SK-MEL-5 (cell line): ENCODE results near the gene DNAH10. TPM values are rescaled to one million over a fixed set of nuclear protein-coding genes. Genes with fewer than 3 reads are reported as not detected.

Experiments used
- DNase-seq: peaks from one replicate; pipeline ENCODE4 v3.0.0-alpha.2; 2016; ENCODE audit warnings: low read depth, low spot score
- in situ Hi-C: cut with HindIII; loops from 2 replicates; pipeline ENCODE4 v1.10.0; 2016; ENCODE audit warnings: low sequenced_read_pairs, high pct_unique_total_duplicates, low pct_unique_long_range_greater_than_20kb
- polyA plus RNA-seq, 2 experiments: library from polyadenylated mRNA; depleted of rRNA; stranded (reverse); fragments of >200 nt; gene quantifications; 2 replicates each; pipeline ENCODE4 v1.2.3, GENCODE V29; 2015
- total RNA-seq: library from RNA; depleted of rRNA; stranded (reverse); fragments of >200 nt; shearing (Covaris generic); gene quantifications from 2 replicates; pipeline ENCODE4 v1.2.3, GENCODE V29; 2014; rRNA removed

DNAH10 gene
- total RNA-seq, result 3.4 and 3.9 TPM in 2 replicates
- polyA plus RNA-seq (2015; cell fraction: cytosol; rRNA removed), result 4.8 and 5.6 TPM in 2 replicates
- 9.0 and 9.2 TPM in 2 replicates for polyA plus RNA-seq (2015; cell fraction: nucleus; rRNA removed)

- in situ Hi-C loops, result no loop called here
- no peak for DNase-seq
These were observed at the start of gene DNAH10 for GRCh38 chr12:123761841-123762714. Gene DNAH10 (plus strand): TSS chr12:123762301. CDS start chr12:123762337, 36 bp downstream.

DNA sequence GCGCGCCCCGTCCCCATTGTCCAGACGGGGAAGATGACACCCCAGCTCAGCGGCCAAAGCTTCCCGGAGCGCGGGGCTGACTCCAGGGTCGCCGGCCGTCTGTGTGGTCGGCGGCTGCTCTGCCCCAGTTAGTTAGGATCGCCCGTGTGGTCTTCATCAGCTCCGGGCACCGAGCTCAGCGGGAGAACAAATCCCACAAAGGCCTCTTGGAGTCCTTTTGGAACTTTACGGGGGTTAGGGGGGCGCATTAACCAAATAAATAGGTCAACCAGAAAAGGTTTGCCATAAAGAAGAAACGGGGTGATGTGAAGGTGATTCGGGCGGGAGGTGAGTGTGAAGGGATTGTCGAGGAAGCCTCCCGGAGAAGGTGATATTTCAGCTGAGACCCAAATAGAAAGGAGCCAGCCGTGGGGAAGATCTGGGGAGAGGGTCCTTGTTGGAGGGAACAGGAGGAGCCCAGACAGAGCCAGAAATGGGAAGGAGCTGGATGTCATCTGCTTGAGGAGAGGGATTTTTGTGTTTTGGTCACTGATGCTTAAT, 49.3 kb upstream of the DNAH10 start:
- in situ Hi-C loops, result no loop called here
- no peak for DNase-seq

- DNase-seq, result no peak
- in situ Hi-C loops, result no loop called here
These were observed 48.7 kb upstream of the DNAH10 start for GRCh38 chr12:123713398-123713797.

GRCh38 chr12:123713823-123714585, 48.1 kb upstream of the DNAH10 start:
- in situ Hi-C loops, result no loop called here
- no peak for DNase-seq

- in situ Hi-C loops, result no loop called here
- no peak for DNase-seq
These were observed 46.9 kb upstream of the DNAH10 start for GRCh38 chr12:123715195-123715594.

DNA sequence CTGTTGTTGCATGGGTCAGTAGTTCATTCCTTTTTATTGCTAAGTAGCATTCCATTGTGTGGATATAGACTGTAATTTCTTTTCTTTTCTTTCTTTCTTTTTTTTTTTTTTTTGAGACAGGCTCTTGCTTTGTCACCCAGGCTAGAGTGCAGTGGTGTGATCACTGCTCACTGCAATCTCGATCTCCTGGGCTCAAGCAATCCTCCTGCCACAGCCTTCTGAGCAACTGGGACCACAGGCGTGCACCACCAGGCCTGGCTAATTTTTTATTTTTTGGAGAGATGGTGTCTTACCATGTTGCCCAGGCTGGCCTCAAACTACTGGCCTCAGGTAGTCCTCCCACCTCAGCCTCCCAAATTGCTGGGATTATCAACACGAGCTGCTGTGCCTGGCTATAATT, 44.8 kb upstream of the DNAH10 start:
- in situ Hi-C loops, result no loop called here
- DNase-seq, result no peak

DNA sequence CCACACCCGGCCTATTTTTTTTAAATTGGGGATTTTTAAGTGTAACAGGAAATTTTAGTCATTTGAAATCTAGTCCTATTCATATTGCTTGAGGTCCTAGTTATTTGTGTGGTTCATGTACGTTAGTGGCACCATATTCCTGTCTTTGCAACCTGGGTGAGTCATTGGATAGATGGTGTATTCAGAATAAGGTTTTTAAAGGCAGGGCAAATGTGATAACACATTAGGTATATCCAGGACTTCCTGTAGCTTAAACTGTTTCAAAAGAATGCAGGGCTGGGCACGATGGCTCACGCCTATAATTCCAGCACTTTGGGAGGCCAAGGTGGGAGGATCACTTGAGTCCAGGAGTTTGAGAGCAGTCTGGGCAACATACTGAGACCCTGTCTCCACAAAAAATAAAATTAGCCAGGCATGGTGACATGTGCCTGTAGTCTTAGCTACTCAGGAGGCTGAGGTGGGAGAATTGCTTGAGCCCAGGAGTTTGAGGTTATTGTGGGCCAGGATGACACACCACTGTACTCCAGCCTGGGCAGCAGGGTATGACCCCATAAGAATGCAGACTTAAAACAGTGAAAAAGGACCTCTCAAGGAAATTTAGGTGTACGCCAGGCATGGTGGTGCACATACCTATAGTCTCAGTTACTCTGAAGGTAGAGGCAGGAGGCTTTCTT, 41.8 kb upstream of the DNAH10 start:
- in situ Hi-C loops, result no loop called here
- no peak for DNase-seq

GRCh38 chr12:123721245-123721644, 40.9 kb upstream of the DNAH10 start:
- in situ Hi-C loops, result no loop called here
- no peak for DNase-seq

DNA sequence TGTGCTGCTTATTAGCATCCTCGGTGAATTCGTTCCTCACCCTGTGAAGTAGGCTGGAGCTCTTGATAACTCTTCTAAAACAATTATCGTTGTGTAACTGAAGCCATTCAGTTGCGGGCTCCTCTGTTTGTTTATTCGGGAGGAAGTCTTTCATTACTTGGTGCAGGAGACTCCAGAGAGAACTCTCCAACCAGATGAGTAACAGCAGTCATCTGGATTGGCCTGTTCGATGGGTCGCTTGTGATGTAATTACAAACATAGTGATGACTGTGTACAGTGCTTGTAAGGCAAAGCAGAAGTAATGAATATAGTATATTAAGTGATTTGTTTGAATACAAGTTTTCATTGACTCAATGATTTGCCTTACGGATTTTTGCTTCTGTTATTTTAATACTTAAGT, 39.1 kb upstream of the DNAH10 start:
- in situ Hi-C loops, result no loop called here
- DNase-seq, result no peak

DNA sequence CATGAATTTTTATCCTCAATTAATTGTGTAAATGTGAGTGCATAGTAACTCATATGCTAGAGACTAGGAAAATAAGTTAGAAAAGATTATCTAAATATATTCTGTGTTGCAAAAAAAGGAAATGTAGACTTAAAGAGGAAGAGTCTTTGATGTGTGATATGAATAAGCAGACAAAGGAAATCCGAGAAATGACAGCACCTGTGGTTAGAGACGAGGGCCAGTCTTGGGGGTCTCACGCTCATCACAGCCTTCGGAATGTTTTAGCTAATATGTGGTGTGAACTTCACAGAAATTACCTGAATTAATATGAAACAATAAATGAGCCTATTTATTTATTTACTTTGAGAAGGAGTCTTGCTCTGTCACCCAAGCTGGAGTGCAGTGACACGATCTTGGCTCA, 38.3 kb upstream of the DNAH10 start:
- no peak for DNase-seq
- in situ Hi-C loops, result no loop called here

- in situ Hi-C loops, result no loop called here
- DNase-seq, result peak; percentile 47
These were observed 35.9 kb upstream of the DNAH10 start for GRCh38 chr12:123726244-123726643.

DNA sequence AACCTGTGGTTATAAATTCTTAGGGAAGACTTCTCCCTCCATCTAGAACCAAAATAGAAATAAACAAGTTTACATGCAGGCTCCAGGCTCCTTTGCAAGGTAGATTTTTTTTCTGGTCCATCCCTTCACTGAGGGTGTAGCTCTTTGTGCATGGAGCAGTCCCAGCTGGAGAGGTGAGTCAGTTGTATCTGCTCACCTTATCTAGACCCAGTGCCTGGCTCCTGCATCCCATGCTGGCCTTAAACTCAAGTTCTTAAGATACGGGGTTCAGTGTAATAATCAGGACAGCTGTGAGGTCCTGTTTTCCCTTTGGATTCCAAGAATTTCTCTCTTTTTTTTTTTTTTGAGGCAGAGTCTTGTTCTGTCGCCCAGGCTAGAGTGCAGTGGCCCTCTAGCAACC, 35.1 kb upstream of the DNAH10 start:
- in situ Hi-C loops, result no loop called here
- DNase-seq, result no peak

GRCh38 chr12:123727878-123728277, 34.2 kb upstream of the DNAH10 start:
- in situ Hi-C loops, result no loop called here
- no peak for DNase-seq

GRCh38 chr12:123731596-123731995, 30.5 kb upstream of the DNAH10 start:
- DNase-seq, result no peak
- in situ Hi-C loops, result no loop called here

DNA sequence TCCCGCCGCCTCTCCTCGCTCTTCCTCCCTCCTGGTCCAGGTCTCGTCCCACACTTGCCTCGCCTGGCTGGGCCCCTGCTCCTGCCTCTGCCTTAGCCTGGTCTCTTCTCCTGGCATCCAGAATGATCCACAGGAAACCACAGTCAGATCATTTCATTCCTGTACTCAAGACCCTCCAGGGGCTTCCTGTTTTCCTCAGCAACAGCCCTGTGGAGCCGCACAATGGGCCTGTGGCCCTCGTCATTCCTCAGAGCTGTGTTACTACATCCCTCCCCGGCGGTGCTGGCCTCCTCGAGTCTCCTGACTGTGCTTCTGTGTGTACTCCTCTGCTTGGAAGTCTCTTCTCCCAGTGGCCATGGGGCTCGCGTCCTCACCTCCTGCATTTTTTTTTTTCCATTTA, 29.9 kb upstream of the DNAH10 start:
- DNase-seq, result no peak
- in situ Hi-C loops, result no loop called here

DNA sequence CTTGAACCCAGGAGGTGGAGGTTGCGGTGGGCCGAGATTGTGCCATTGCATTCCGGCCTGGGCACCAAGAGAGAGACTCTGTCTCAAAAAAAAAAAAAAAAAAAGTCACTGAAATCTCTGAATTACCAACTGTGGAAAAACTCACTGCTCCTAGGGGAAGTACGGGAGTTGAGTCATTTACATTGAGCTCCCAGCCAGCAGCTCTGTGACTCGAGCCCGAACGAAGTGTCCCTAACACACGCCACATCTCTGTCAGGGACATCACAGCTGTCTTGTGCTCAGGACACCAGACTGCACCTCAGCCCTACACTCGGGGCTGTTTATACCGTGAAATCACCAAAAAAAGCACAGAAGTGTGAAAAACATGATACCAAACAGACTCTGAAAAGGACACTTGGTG, 28.9 kb upstream of the DNAH10 start:
- no peak for DNase-seq
- in situ Hi-C loops, result no loop called here

DNA sequence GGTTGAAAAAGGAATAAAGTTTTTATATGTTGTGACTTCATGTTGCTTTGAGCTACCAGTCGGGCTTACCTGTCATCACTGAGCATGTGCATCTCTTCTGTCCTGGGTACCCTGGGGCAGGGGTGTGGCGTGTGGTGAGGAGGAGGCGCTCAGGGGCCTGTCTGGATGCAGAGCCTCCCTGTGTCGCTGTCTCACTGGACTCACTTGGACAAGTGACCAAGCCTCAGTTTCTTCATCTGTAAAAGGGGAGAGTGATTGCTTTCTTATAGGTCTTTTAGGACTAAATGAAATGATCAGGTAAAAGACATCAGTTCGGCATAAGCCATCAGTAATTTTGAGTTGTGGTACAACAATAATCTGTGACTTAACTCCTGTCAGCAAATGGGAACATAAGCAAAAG, 27.8 kb upstream of the DNAH10 start:
- in situ Hi-C loops, result no loop called here
- DNase-seq, result no peak
